ENCODE data around the gene PCBD1. TPM values are rescaled to one million over a fixed set of nuclear protein-coding genes. Genes with fewer than 3 reads are reported as not detected.
A peak's percentile ranks its signal among the peaks of the same experiment; 100 is the strongest.

PCBD1 gene
- total RNA-seq, 2 experiments from 2014 or later = 4.7 to 4.8 TPM

DNA sequence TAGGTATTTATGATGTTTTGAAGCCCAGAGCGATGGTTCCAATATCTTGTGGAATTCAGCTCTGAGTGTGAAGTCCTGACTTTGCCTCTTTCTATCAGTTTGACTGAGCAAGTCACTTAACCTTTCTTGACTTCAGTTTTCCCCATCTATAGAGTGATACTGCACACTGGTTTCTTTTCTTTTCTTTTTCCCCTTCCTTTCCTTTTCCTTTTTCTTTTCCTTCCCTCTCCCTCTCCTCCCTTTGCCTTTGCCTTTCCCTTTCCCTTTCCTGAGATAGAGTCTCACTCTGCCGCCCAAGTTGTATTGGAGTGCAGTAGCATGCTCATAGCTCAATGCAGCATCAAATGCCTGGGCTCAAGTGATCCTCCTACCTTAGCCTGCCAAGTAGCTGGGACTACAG lies 52.0 kb downstream of the PCBD1 start:
- ATAC-seq (ENCODE audit: poor library complexity) (no peak), DNase-seq (no peak)
- POLR2A ChIA-PET = no interaction called here
- Histone ChIP-seq H3K27me3 (ENCODE audit: control insufficient read depth in 1 of 2, insufficient read depth in 2 of 2, low read length in 2 of 2) (no peaks in the 10 kb centered on the region), H3K4me1 (ENCODE audit: insufficient read depth, low read length) (no peaks in the 10 kb centered on the region), H3K4me3 (ENCODE audit: low read length) (no peak overlapping the region), H3K36me3 (ENCODE audit: insufficient read depth, low read length) (peaks cover 8% of the 10 kb centered on the region), H3K9me3 (ENCODE audit: control insufficient read depth in 1 of 2, insufficient read depth in 1 of 2, low read length in 2 of 2) (peaks cover 0 to 5% of the 10 kb centered on the region in 2 experiments), H3K27ac (ENCODE audit: low read depth in 1 of 2, low read length in 2 of 2) (no peak overlapping the region)
- no peaks in the 10 kb centered on the region for H3K27me3 Mint-ChIP-seq
- H3K9me3 Mint-ChIP-seq = no peaks in the 10 kb centered on the region
- no peak overlapping the region for H3K4me3 Mint-ChIP-seq
- TF ChIP-seq, protein P1, sequence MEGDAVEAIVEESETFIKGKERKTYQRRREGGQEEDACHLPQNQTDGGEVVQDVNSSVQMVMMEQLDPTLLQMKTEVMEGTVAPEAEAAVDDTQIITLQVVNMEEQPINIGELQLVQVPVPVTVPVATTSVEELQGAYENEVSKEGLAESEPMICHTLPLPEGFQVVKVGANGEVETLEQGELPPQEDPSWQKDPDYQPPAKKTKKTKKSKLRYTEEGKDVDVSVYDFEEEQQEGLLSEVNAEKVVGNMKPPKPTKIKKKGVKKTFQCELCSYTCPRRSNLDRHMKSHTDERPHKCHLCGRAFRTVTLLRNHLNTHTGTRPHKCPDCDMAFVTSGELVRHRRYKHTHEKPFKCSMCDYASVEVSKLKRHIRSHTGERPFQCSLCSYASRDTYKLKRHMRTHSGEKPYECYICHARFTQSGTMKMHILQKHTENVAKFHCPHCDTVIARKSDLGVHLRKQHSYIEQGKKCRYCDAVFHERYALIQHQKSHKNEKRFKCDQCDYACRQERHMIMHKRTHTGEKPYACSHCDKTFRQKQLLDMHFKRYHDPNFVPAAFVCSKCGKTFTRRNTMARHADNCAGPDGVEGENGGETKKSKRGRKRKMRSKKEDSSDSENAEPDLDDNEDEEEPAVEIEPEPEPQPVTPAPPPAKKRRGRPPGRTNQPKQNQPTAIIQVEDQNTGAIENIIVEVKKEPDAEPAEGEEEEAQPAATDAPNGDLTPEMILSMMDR (IDR thresholded peaks at IDR 0.05) = no peak
- H3K4me1 Mint-ChIP-seq (ENCODE audit: low read depth) = peaks cover 31% of the 10 kb centered on the region
- H3K36me3 Mint-ChIP-seq (ENCODE audit: low read depth) = peaks cover 69% of the 10 kb centered on the region
- H3K27ac Mint-ChIP-seq = no peak overlapping the region
- intact Hi-C loops (cut with DNase I, micrococcal nuclease) = no loop called here
- CTCF ChIA-PET = no interaction called here

DNA sequence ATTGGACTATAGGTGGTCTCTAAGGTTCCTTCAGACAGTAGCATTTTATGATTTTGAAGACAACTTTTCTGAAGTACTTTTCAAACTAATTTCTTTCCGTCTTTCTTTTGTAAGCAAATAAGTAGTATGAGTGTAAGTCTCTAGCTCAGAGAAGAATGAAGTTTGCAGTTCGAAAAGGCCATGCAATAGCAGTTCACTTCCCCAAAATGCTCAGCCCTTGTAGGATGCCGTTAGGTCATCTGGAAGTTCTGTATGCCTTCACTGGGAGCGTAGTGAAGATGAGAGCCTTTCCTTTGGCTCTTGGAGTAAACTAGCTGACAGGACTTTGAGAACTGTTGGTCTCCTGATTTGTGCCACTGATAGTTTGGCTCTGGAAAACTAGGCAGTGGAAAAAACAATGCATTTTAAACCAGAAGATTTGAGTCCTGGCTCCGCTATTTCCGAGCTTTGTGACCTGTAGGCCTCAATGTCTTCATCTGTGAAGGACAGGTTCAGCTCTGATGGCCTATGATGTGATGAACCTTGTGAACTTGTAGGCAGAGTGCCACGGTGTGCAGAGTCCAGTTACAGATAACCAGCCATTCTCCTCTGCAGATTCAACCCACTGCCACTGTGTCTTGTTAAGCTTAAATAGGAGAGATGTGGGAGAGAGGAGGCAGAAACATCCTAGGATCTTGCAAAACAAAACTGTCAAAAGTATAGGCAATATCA lies 53.8 kb downstream of the PCBD1 start:
- peak in 2 of 14 experiments; percentile 22 to 30 for DNase-seq
- Histone ChIP-seq H3K27ac (ENCODE audit: low read depth in 1 of 2, low read length in 2 of 2) (no peak overlapping the region), H3K4me1 (ENCODE audit: insufficient read depth, low read length) (no peaks in the 10 kb centered on the region), H3K4me3 (ENCODE audit: low read length) (no peak overlapping the region), H3K9me3 (ENCODE audit: control insufficient read depth in 1 of 2, insufficient read depth in 1 of 2, low read length in 2 of 2) (peaks cover 0 to 5% of the 10 kb centered on the region in 2 experiments), H3K36me3 (ENCODE audit: insufficient read depth, low read length) (peaks cover 13% of the 10 kb centered on the region), H3K27me3 (ENCODE audit: control insufficient read depth in 1 of 2, insufficient read depth in 2 of 2, low read length in 2 of 2) (no peaks in the 10 kb centered on the region)
- no peaks in the 10 kb centered on the region for H3K27me3 Mint-ChIP-seq
- H3K27ac Mint-ChIP-seq = no peak overlapping the region
- intact Hi-C loops (cut with DNase I, micrococcal nuclease) = no loop called here
- POLR2A ChIA-PET = no interaction called here
- peaks cover 32% of the 10 kb centered on the region for H3K4me1 Mint-ChIP-seq (ENCODE audit: low read depth)
- no peak for ATAC-seq (ENCODE audit: poor library complexity)
- H3K36me3 Mint-ChIP-seq (ENCODE audit: low read depth) = peaks cover 70% of the 10 kb centered on the region
- H3K4me3 Mint-ChIP-seq = no peak overlapping the region
- TF ChIP-seq, protein P1 (IDR thresholded peaks at IDR 0.05) = no peak
- no peaks in the 10 kb centered on the region for H3K9me3 Mint-ChIP-seq
- CTCF ChIA-PET = no interaction called here

DNA sequence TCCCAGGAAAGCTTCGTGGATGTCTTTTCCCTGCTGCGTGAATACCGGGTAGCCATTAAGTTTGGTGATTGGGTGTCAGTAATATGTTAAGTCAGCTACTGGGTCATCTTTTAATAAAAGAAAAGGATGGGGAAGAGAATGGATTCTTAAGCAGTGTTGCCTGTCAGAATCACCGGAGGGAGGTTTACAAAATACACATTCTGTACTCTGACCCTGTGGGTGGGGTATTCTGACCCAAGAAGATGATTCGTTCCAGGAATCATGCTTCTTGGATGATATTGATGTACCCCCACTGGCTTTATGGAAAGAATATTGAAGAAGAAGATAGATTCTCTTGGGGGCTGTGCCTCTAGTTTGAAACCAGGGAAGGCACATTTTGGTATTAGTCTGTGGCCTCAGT lies 54.3 kb downstream of the PCBD1 start:
- H3K27ac ChIP-seq (ENCODE audit: low read depth in 1 of 2, low read length in 2 of 2) = no peak overlapping the region
- no peak overlapping the region for H3K4me3 Mint-ChIP-seq
- peaks cover 0 to 5% of the 10 kb centered on the region in 2 experiments for H3K9me3 ChIP-seq (ENCODE audit: control insufficient read depth in 1 of 2, insufficient read depth in 1 of 2, low read length in 2 of 2)
- ATAC-seq (ENCODE audit: poor library complexity) (no peak), DNase-seq (no peak)
- H3K27ac Mint-ChIP-seq = no peak overlapping the region
- peaks cover 15% of the 10 kb centered on the region for H3K36me3 ChIP-seq (ENCODE audit: insufficient read depth, low read length)
- intact Hi-C loops (cut with DNase I, micrococcal nuclease) = no loop called here
- H3K4me3 ChIP-seq (ENCODE audit: low read length) = no peak overlapping the region
- no peaks in the 10 kb centered on the region for H3K27me3 ChIP-seq (ENCODE audit: control insufficient read depth in 1 of 2, insufficient read depth in 2 of 2, low read length in 2 of 2)
- POLR2A ChIA-PET = no interaction called here
- H3K4me1 ChIP-seq (ENCODE audit: insufficient read depth, low read length) = no peaks in the 10 kb centered on the region
- TF ChIP-seq, protein P1 (IDR thresholded peaks at IDR 0.05) = no peak
- peaks cover 32% of the 10 kb centered on the region for H3K4me1 Mint-ChIP-seq (ENCODE audit: low read depth)
- peaks cover 72% of the 10 kb centered on the region for H3K36me3 Mint-ChIP-seq (ENCODE audit: low read depth)
- H3K9me3 Mint-ChIP-seq = no peaks in the 10 kb centered on the region
- CTCF ChIA-PET = no interaction called here
- H3K27me3 Mint-ChIP-seq = no peaks in the 10 kb centered on the region

Measured in CD4-positive, alpha-beta T cell (primary cell).